Neural crest cell (in vitro differentiated cells): ENCODE data around the gene KCNIP3. TPM values are rescaled to one million over a fixed set of nuclear protein-coding genes. Genes with fewer than 3 reads are reported as not detected.
A peak's percentile ranks its signal among the peaks of the same experiment; 100 is the strongest.

Experiments used
- DNase-seq: peaks from one replicate; pipeline ENCODE4 v3.0.0; 2021; ENCODE audit warnings: low read depth, mixed read lengths, low spot score
- H3K27ac Mint-ChIP-seq: one replicate; pipeline ENCODE4 v1.8.0; 2021; ENCODE audit warnings: mild to moderate bottlenecking, mixed read lengths; ENCODE audit not compliant: unreplicated experiment
- H3K27me3 Mint-ChIP-seq: 2 replicates; pipeline ENCODE4 v1.8.0; 2021; ENCODE audit warnings: low read depth, mild to moderate bottlenecking, mixed read lengths
- H3K36me3 Mint-ChIP-seq: 2 replicates; pipeline ENCODE4 v1.8.0; 2021; ENCODE audit warnings: low read depth, mild to moderate bottlenecking, mixed read lengths
- H3K4me1 Mint-ChIP-seq: 2 replicates; pipeline ENCODE4 v1.8.0; 2021; ENCODE audit warnings: mixed read lengths
- H3K4me3 Mint-ChIP-seq: one replicate; pipeline ENCODE4 v1.8.0; 2021; ENCODE audit warnings: mild to moderate bottlenecking, mixed read lengths
- H3K9me3 Mint-ChIP-seq: 2 replicates; pipeline ENCODE4 v1.8.0; 2021; ENCODE audit warnings: mixed read lengths
- total RNA-seq: library from RNA; stranded (reverse); gene quantifications from 2 replicates; pipeline ENCODE4 v1.2.1, GENCODE V29; 2021
- TF ChIP-seq, protein P1 (sequence below): fragments of 200-600 bp; sonication (generic); conservative IDR thresholded peaks from 2 replicates; pipeline ENCODE4 v1.5.0; 2021; ENCODE audit warnings: antibody characterized with exemption, mild to moderate bottlenecking

KCNIP3 gene
- total RNA-seq, 1 donor from 2014 or later: 2.9 TPM

DNA sequence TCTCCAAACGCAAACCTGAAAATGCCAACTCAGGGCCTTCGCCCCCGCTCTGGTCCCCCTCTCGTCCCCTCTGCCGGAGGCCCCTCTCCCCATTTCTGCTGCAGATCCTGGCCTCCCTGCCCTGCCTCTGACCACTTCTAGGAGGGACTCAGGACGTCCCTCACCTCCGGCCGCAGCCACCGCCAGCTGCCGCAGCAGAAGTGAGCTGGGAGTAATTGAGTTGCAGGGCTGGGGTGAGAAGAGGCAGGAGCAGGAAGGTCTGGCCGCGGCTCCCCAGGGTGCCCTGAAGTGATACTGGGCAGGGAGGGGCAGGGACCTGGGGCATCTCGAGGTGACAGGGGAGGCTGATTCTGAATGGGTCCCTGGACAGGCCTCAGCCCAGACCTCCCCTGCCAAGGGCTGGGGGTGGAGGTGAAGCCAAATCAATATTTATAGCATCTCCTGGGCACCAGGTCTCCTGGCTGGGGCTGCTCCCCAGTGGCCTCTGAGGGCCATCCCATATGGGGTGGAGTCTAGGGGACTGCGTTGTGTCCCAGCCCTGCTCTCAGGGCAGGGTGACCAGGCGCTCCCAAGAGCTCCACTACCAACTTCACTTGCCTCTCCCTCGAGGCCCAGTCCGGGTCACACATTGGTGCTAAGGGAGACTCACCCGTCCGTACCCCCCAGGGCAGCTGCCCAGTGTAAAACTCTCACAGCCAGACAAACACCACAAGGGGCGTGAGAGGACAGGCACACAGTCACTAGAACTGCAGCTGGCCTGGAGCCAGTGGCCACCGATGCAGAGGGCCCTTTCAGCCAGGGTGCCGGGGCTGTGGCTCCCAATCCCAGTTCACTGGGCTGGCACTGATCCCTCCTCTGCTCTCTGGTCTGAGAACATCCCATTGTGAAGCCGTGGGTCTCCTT is 33.0 kb downstream of the KCNIP3 start:
- TF ChIP-seq, protein P1, sequence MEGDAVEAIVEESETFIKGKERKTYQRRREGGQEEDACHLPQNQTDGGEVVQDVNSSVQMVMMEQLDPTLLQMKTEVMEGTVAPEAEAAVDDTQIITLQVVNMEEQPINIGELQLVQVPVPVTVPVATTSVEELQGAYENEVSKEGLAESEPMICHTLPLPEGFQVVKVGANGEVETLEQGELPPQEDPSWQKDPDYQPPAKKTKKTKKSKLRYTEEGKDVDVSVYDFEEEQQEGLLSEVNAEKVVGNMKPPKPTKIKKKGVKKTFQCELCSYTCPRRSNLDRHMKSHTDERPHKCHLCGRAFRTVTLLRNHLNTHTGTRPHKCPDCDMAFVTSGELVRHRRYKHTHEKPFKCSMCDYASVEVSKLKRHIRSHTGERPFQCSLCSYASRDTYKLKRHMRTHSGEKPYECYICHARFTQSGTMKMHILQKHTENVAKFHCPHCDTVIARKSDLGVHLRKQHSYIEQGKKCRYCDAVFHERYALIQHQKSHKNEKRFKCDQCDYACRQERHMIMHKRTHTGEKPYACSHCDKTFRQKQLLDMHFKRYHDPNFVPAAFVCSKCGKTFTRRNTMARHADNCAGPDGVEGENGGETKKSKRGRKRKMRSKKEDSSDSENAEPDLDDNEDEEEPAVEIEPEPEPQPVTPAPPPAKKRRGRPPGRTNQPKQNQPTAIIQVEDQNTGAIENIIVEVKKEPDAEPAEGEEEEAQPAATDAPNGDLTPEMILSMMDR: no peak
- Mint-ChIP-seq H3K27me3 (no peaks in the 10 kb centered on the region), H3K27ac (no peak overlapping the region), H3K36me3 (no peaks in the 10 kb centered on the region), H3K4me3 (no peak overlapping the region), H3K9me3 (peaks cover 3% of the 10 kb centered on the region), H3K4me1 (no peaks in the 10 kb centered on the region)
- DNase-seq: no peak

DNA sequence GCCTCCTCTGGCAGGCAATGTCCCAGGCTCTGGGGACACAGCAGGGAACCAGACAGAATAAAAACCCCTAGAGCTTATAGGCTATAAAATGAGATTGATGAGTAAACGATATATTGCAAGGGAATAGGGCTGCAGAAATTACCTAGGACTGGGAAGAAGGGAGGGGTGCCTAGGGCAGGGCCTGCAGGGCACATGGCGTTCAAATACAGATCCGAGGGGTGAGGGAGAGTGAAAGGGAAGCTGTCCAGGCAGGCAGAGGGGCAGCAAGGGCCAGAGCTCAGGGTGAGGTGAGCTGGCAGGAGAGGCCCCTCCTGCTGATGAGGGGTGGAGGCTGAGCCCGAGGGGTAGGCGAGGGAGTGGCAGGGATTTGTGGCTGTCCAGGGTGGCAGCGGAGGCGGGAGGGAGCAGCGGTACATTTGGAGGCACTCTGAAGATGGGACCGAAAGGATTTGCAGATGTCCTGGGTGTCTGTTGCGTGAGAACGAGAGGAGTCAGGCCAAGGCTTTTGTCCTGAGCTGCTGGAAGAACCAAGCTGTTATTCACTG is 33.7 kb downstream of the KCNIP3 start:
- Mint-ChIP-seq H3K9me3 (peaks cover 2% of the 10 kb centered on the region), H3K4me1 (no peaks in the 10 kb centered on the region), H3K27ac (peak overlapping the region; percentile 5), H3K27me3 (no peaks in the 10 kb centered on the region), H3K36me3 (no peaks in the 10 kb centered on the region), H3K4me3 (no peak overlapping the region)
- TF ChIP-seq, protein P1: no peak
- no peak for DNase-seq

DNA sequence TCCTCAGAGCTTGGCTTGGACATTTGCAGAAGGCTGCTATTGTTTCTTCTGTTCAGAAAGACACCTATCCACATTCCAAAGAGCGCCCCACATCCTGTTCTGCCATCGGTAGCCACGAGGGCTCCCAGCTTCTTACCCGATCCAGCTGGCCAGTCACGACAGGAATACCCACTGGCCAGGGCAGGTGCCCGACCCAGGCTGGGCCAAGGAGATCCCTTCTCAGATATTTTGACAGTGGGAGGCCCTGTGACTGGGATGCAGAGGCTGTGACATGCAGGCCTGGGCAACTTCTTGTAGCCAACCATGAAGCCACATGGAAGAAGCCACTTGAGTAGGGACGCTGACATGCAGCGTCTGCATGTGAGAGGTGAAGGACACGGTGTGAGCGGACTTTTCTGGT is 34.5 kb downstream of the KCNIP3 start:
- H3K27me3 Mint-ChIP-seq: no peaks in the 10 kb centered on the region

DNA sequence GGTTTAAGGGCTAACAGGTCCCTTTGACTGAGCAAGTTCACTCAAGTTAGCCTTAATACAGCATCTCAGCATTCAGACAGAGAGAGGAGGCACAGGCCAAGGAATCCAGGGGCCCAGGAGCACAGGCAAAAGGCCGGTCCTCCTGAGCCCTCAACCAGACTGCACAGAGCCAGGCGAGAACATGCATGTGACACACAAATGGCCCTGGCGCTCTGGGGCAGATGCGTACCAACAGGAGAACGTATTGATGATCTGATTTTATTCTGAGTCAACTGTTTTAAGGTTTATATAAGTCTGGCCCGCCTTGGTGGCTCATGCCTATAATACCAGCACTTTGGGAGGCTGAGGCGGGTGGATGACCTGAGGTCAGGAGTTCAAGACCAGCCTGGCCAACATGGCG is 34.9 kb downstream of the KCNIP3 start:
- H3K4me3 Mint-ChIP-seq: no peak overlapping the region
- no peaks in the 10 kb centered on the region for H3K27me3 Mint-ChIP-seq
- TF ChIP-seq, protein P1: no peak
- H3K9me3 Mint-ChIP-seq: no peaks in the 10 kb centered on the region
- no peaks in the 10 kb centered on the region for H3K36me3 Mint-ChIP-seq
- no peaks in the 10 kb centered on the region for H3K4me1 Mint-ChIP-seq
- no peak overlapping the region for H3K27ac Mint-ChIP-seq
- DNase-seq: no peak

More for the DNA sequence above, 34.5 kb downstream of the KCNIP3 start:
- TF ChIP-seq, protein P1: no peak
- H3K9me3 Mint-ChIP-seq: no peaks in the 10 kb centered on the region
- no peak for DNase-seq
- no peaks in the 10 kb centered on the region for H3K36me3 Mint-ChIP-seq
- no peak overlapping the region for H3K4me3 Mint-ChIP-seq
- no peak overlapping the region for H3K27ac Mint-ChIP-seq
- no peaks in the 10 kb centered on the region for H3K4me1 Mint-ChIP-seq

DNA sequence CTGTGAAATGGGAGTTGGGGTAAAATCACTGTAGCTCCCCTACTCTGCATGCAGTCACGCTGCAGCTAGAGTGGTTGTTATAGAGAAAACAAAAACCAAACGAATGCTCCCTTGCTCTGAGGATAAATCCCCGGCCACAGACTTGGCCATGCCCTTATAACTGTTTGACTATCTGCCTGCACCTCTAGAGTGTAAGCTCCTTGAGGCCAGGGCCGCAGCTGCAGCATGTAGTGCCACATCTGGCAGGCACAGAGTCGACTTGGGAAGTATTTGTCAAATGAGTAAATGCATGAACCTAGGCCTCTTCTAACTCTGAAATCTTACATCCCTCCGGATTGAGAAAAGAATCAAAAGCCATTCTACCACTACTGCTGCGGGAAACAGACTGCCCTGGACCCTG is 35.9 kb downstream of the KCNIP3 start:
- DNase-seq: no peak
- H3K27me3 Mint-ChIP-seq: no peaks in the 10 kb centered on the region
- no peaks in the 10 kb centered on the region for H3K9me3 Mint-ChIP-seq
- TF ChIP-seq, protein P1: no peak
- H3K4me3 Mint-ChIP-seq: no peak overlapping the region
- no peaks in the 10 kb centered on the region for H3K4me1 Mint-ChIP-seq
- H3K27ac Mint-ChIP-seq: no peak overlapping the region
- no peaks in the 10 kb centered on the region for H3K36me3 Mint-ChIP-seq
